ENCODE results near the gene VAMP1.

- TF ChIP-seq MYC (IDR thresholded peaks at IDR 0.05; ENCODE audit: low read depth, low read length): no peak
- TF ChIP-seq POLR2A (IDR thresholded peaks at IDR 0.05; ENCODE audit: low read depth, low read length): no peak
- TF ChIP-seq JUN (IDR thresholded peaks at IDR 0.05; ENCODE audit: borderline replicate concordance, insufficient read depth, insufficient read length, low read depth): no peak
Measured at GRCh38 chr12:6476489-6476888, 6.0 kb upstream of the VAMP1 start.

Measured in endothelial cell of umbilical vein (primary cell).